H9 (cell line): Measurements from ENCODE around the gene HSH2D. TPM values are rescaled to one million over a fixed set of nuclear protein-coding genes. Genes with fewer than 3 reads are reported as not detected.

Experiments used
- DNase-seq: peaks from one replicate; pipeline ENCODE4 v3.0.0-alpha.2; 2017
- H2AFZ ChIP-seq: one replicate; pipeline ENCODE4 v1.6.1; 2013; ENCODE audit warnings: mild to moderate bottlenecking, low read length, control low read depth, moderate library complexity
- H2AK5ac ChIP-seq: 2 replicates; pipeline ENCODE4 v1.6.1; 2013; ENCODE audit warnings: low read length, control low read depth, mixed read lengths; ENCODE audit not compliant: insufficient read length
- H2BK120ac ChIP-seq: one replicate; pipeline ENCODE4 v1.6.1; 2013; ENCODE audit warnings: low read depth, mild to moderate bottlenecking, low read length, control low read depth, inconsistent platforms; ENCODE audit not compliant: poor library complexity, severe bottlenecking
- H2BK12ac ChIP-seq: 2 replicates; pipeline ENCODE4 v1.6.1; 2013; ENCODE audit warnings: low read length, control low read depth, mixed read lengths, low read depth; ENCODE audit not compliant: insufficient read length
- H2BK15ac ChIP-seq: 2 replicates; pipeline ENCODE4 v1.6.1; 2013; ENCODE audit warnings: low read depth, low read length, control low read depth
- H2BK20ac ChIP-seq: one replicate; pipeline ENCODE4 v1.6.1; 2013; ENCODE audit warnings: low read depth, mild to moderate bottlenecking, low read length, control low read depth, inconsistent platforms; ENCODE audit not compliant: poor library complexity, severe bottlenecking
- H2BK5ac ChIP-seq: 2 replicates; pipeline ENCODE4 v1.6.1; 2013; ENCODE audit warnings: low read length, control low read depth, mixed read lengths; ENCODE audit not compliant: insufficient read length
- H3K14ac ChIP-seq: 2 replicates; pipeline ENCODE4 v1.6.1; 2013; ENCODE audit warnings: low read length, control low read depth; ENCODE audit not compliant: insufficient read depth
- H3K18ac ChIP-seq: 2 replicates; pipeline ENCODE4 v1.6.1; 2013; ENCODE audit warnings: low read depth, mild to moderate bottlenecking, mixed read lengths, low read length, control low read depth; ENCODE audit not compliant: insufficient read length
- H3K23ac ChIP-seq: 2 replicates; pipeline ENCODE4 v1.6.1; 2013; ENCODE audit warnings: low read length, control low read depth, mixed read lengths, low read depth; ENCODE audit not compliant: insufficient read length
- H3K23me2 ChIP-seq: 2 replicates; pipeline ENCODE4 v1.6.1; 2013; ENCODE audit warnings: low read depth, mild to moderate bottlenecking, mixed read lengths, low read length, control low read depth; ENCODE audit not compliant: insufficient read length, poor library complexity, severe bottlenecking
- H3K27ac ChIP-seq: 2 replicates; pipeline ENCODE4 v1.5.1; 2013; ENCODE audit warnings: low read length, control low read depth, mixed read lengths, low read depth; ENCODE audit not compliant: insufficient read length
- H3K27me3 ChIP-seq: 2 replicates; pipeline ENCODE4 v1.6.1; 2013; ENCODE audit warnings: low read length, control low read depth, inconsistent platforms; ENCODE audit not compliant: insufficient read depth
- H3K4ac ChIP-seq: 2 replicates; pipeline ENCODE4 v1.6.1; 2013; ENCODE audit warnings: low read depth, mild to moderate bottlenecking, control low read depth, inconsistent platforms, low read length, moderate library complexity
- H3K4me1 ChIP-seq: 2 replicates; pipeline ENCODE4 v1.6.1; 2013; ENCODE audit warnings: low read length, control low read depth, inconsistent platforms; ENCODE audit not compliant: insufficient read depth
- H3K4me2 ChIP-seq: 2 replicates; pipeline ENCODE4 v1.6.1; 2013; ENCODE audit warnings: low read length, control low read depth, mixed read lengths; ENCODE audit not compliant: insufficient read length, insufficient read depth
- H3K56ac ChIP-seq: 2 replicates; pipeline ENCODE4 v1.6.1; 2013; ENCODE audit warnings: low read depth, mild to moderate bottlenecking, mixed read lengths, low read length, control low read depth; ENCODE audit not compliant: insufficient read length
- H3K79me1 ChIP-seq: 2 replicates; pipeline ENCODE4 v1.6.1; 2013; ENCODE audit warnings: low read depth, mild to moderate bottlenecking, moderate library complexity, low read length, control low read depth, inconsistent platforms; ENCODE audit not compliant: insufficient read depth, poor library complexity, severe bottlenecking
- H3K79me2 ChIP-seq: 2 replicates; pipeline ENCODE4 v1.6.1; 2013; ENCODE audit warnings: low read length, control low read depth, inconsistent platforms; ENCODE audit not compliant: insufficient read depth
- H3K9ac ChIP-seq: 2 replicates; pipeline ENCODE4 v1.6.1; 2013; ENCODE audit warnings: low read length, control low read depth, mixed read lengths; ENCODE audit not compliant: insufficient read length; ENCODE audit errors: extremely low read depth
- H3K9me3 ChIP-seq: one replicate; pipeline ENCODE4 v1.6.1; 2013; ENCODE audit warnings: low read depth, low read length, inconsistent platforms; ENCODE audit not compliant: control insufficient read depth
- H3T11ph ChIP-seq: one replicate; pipeline ENCODE4 v1.6.1; 2013; ENCODE audit warnings: mild to moderate bottlenecking, low read length, control low read depth, inconsistent platforms
- H4K20me1 ChIP-seq: one replicate; pipeline ENCODE4 v1.6.1; 2013; ENCODE audit not compliant: control insufficient read depth, insufficient read length, insufficient read depth
- H4K5ac ChIP-seq: 2 replicates; pipeline ENCODE4 v1.6.1; 2013; ENCODE audit warnings: low read depth, mild to moderate bottlenecking, mixed read lengths, low read length, control low read depth; ENCODE audit not compliant: insufficient read length
- H4K8ac ChIP-seq: replicated peaks from 2 replicates; pipeline ENCODE4 v1.6.1; 2013; ENCODE audit warnings: low read length, control low read depth, mixed read lengths, low read depth; ENCODE audit not compliant: insufficient read length
- H4K91ac ChIP-seq: 2 replicates; pipeline ENCODE4 v1.6.1; 2013; ENCODE audit warnings: low read depth, mild to moderate bottlenecking, moderate library complexity, mixed read lengths, low read length, control low read depth; ENCODE audit not compliant: insufficient read length
- H3K27ac Mint-ChIP-seq, 3 experiments: 2 replicates in 2 of 3; 3 replicates in 1 of 3; pipeline ENCODE4 v1.8.0; 2020 to 2021; ENCODE audit warnings: mixed read lengths in 3 of 3, mild to moderate bottlenecking in 1 of 3, moderate library complexity in 1 of 3
- H3K27me3 Mint-ChIP-seq: 2 replicates; pipeline ENCODE4 v1.8.0; 2021; ENCODE audit warnings: low read depth, mild to moderate bottlenecking, moderate library complexity, mixed read lengths
- H3K36me3 Mint-ChIP-seq, 3 experiments: 2 replicates in 2 of 3; 3 replicates in 1 of 3; pipeline ENCODE4 v1.8.0; 2020 to 2021; ENCODE audit warnings: low read depth in 3 of 3, mixed read lengths in 3 of 3; ENCODE audit not compliant: insufficient read depth in 1 of 3
- H3K4me1 Mint-ChIP-seq, 2 experiments: 2 replicates each; pipeline ENCODE4 v1.8.0; 2020; ENCODE audit warnings: mixed read lengths in 2 of 2
- H3K4me3 Mint-ChIP-seq, 2 experiments: 2 replicates in 1 of 2; 3 replicates in 1 of 2; pipeline ENCODE4 v1.8.0; 2020 to 2021; ENCODE audit warnings: mild to moderate bottlenecking in 2 of 2, mixed read lengths in 2 of 2, moderate library complexity in 1 of 2
- H3K9me3 Mint-ChIP-seq, 2 experiments: 2 replicates in 1 of 2; 3 replicates in 1 of 2; pipeline ENCODE4 v1.8.0; 2020; ENCODE audit warnings: mild to moderate bottlenecking in 2 of 2, mixed read lengths in 2 of 2, moderate library complexity in 1 of 2
- WGBS: extraction: QIAGEN DNeasy Blood & Tissue Kit; methylation state at CpG from one replicate; pipeline ENCODE4 v1.1.7; 2013; ENCODE audit warnings: missing lambda C conversion rate, low lambda C conversion rate, mixed read lengths; ENCODE audit not compliant: insufficient read length; ENCODE audit errors: extremely low coverage; 5-methylcytosine and 5-hydroxymethylcytosine counted together
- total RNA-seq: library from RNA; stranded (reverse); gene quantifications from 2 replicates; pipeline ENCODE4 v1.2.1, GENCODE V29; 2021
- TF ChIP-seq, protein P1 (sequence below): fragments of 200-600 bp; sonication (generic); conservative IDR thresholded peaks from 3 replicates; pipeline ENCODE4 v1.8.0; 2021; ENCODE audit warnings: antibody characterized with exemption, mild to moderate bottlenecking

The HSH2D gene
- total RNA-seq, 1 experiment from 2014 or later: 2.3 TPM

DNA sequence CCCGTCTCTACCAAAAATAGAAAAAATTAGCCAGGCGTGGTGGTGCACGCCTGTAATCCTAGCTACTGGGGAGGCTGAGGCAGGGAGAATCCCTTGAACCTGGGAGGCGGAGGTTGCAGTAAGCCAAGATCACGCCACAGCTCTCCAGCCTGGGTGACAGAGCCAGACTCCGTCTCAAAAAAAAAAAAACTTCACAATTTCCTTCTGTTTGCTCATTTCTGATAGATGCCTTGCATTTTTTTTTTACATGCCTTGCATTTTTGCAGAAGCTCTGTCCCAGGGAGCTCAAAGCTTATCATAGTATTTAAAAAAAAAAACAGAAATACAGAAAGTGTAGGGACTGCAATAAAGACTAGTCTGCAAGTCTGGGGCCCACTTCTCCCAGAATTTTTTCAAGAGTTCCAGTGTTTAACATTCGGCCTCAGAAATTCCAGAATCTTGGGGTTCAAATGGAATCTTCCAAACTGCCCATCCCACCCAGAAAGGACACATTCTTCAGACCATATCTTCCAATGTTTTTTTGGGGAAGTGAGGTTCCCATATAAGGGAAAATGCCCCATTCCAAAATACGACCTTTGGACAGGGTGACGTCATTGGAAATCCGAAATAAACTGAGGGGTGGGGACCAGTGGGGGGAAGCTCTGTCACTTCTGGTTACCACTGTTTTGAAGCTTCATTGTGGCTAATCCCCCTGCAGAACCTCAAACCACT lies 49.0 kb upstream of the HSH2D start:
- TF ChIP-seq, protein P1, sequence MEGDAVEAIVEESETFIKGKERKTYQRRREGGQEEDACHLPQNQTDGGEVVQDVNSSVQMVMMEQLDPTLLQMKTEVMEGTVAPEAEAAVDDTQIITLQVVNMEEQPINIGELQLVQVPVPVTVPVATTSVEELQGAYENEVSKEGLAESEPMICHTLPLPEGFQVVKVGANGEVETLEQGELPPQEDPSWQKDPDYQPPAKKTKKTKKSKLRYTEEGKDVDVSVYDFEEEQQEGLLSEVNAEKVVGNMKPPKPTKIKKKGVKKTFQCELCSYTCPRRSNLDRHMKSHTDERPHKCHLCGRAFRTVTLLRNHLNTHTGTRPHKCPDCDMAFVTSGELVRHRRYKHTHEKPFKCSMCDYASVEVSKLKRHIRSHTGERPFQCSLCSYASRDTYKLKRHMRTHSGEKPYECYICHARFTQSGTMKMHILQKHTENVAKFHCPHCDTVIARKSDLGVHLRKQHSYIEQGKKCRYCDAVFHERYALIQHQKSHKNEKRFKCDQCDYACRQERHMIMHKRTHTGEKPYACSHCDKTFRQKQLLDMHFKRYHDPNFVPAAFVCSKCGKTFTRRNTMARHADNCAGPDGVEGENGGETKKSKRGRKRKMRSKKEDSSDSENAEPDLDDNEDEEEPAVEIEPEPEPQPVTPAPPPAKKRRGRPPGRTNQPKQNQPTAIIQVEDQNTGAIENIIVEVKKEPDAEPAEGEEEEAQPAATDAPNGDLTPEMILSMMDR: no peak
- Histone ChIP-seq H3K4me1 (no peaks in the 10 kb centered on the region), H3K18ac (no peak overlapping the region), H3K14ac (no peak overlapping the region), H4K91ac (no peak overlapping the region), H3K56ac (no peak overlapping the region), H4K5ac (no peak overlapping the region), H4K20me1 (no peaks in the 10 kb centered on the region), H2BK5ac (no peak overlapping the region), H3K9me3 (no peaks in the 10 kb centered on the region), H4K8ac (no peak overlapping the region), H3K23ac (no peak overlapping the region), H2BK12ac (no peak overlapping the region), H3K9ac (no peak overlapping the region), H3K23me2 (no peaks in the 10 kb centered on the region), H3K4me2 (no peak overlapping the region), H2BK20ac (no peak overlapping the region), H3K79me2 (no peaks in the 10 kb centered on the region), H2AK5ac (no peak overlapping the region), H2BK120ac (no peak overlapping the region), H2AFZ (no peak overlapping the region), H3K27me3 (no peaks in the 10 kb centered on the region), H3K27ac (no peak overlapping the region), H3K79me1 (no peaks in the 10 kb centered on the region), H2BK15ac (no peak overlapping the region), H3T11ph (no peak overlapping the region), H3K4ac (no peak overlapping the region)
- no peak overlapping the region; a peak in 1 of 7 replicates for H3K27ac Mint-ChIP-seq
- H3K36me3 Mint-ChIP-seq: peaks cover 66 to 97% (median 94%) of the 10 kb centered on the region in 3 experiments
- no peak for DNase-seq
- H3K4me3 Mint-ChIP-seq: no peak overlapping the region
- no peaks in the 10 kb centered on the region for H3K4me1 Mint-ChIP-seq
- H3K27me3 Mint-ChIP-seq: no peaks in the 10 kb centered on the region; the same call in 1 of the 2 replicates
- WGBS: no CpG with 5 or more reads among the region's 10 CpGs
- H3K9me3 Mint-ChIP-seq: no peaks in the 10 kb centered on the region
